GM18858 (cell line): ENCODE measurements around the gene TMBIM4.
"Not testable (repeated sequence)": the region's sequence is repeated elsewhere in the genome, so short reads cannot be mapped to it uniquely, and the experiment has no call there.

Source experiments
- ATAC-seq: cut with Tn5 transposase; IDR thresholded peaks from one replicate; pipeline ENCODE4 v1.9.1; 2021; ENCODE audit not compliant: unreplicated experiment

Gene TMBIM4

DNA sequence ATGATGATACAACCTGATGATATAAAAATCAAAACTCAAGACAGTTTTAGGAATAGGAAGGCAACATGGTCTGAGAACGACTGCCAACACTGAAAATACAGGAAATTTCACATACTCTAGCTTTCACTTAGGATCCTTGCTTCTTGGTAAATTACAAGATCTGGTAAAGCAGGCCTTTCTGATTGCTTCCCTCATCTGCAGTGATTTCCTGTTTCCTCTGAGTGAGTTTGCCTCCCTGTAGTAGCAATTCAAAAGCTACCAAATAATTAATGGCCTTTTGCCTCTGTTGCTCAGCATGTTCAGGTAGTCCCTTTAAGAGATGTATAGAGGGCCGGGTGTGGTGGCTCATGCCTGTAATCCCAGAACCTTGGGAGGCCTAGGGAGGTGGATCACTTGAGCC lies 17.2 kb upstream of the TMBIM4 start:
- ATAC-seq = no peak

DNA sequence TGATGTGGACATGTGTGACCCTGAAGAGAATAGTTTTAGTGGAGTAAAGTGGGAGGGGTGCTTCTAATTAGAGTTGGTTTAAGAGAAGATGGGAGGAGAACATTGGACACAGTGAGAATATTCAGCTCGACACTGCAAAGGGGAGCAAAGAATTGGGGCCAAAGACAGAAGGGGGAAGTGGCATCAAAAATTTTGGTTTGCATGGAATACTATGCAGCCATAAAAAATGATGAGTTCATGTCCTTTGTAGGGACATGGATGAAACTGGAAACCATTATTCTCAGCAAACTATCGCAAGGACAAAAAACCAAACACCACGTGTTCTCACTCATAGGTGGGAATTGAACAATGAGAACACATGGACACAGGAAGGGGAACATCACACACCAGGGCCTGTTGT lies 15.0 kb upstream of the TMBIM4 start:
- ATAC-seq = not testable (repeated sequence)

DNA sequence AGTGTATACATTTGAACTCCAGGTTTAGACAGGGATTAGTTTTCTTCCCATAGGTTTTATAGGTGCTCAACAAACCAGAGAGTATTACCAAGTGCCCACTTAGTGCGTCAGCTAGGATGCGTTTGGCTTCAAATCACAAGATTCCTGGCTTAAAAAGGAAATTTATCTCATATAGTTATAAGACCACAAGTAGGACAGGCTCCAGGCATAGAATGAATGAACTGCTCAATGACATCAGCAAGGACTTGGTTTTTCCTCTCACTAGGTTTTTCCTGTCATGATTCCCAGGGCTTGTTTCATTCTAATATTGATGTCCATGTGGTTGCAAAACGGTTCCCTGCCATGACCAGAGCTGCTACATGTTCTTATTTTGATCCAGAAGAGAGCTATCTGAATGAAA lies 13.2 kb upstream of the TMBIM4 start:
- no peak for ATAC-seq

DNA sequence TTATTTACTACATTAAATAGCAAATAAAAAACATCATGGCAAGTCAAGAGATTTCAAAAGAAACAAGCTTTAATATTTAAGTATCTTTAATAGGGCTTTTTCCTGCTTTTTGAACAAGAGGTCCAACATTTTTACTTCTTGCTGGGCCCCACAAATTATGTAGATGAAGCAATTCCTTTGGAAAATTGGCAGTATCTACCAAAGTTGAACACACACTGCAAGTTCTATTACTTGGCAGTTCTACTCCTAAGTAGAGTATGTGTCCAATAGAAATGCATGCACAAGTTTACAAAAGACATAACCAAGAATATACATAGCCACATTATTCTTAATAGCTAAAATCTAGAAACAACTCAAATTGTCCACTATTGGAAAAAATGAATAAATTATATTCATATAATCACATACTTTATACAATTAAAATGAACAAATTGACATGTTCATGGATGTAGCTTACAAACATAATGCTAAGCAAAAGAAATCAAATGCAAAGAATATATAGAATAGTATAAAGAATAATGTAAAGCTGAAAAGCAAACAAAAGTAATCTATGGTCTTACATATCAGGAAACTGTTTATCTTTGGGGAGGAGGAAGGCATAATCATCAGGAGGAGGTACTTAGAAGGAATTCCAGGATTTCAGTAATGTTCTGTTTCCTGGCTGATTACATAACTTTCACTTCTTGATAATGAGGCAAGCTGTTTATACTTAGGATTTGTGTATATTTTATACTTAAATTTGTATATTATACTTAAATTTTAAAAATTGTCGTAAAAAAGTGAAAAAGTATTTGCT lies 6.5 kb upstream of the TMBIM4 start:
- no peak for ATAC-seq

DNA sequence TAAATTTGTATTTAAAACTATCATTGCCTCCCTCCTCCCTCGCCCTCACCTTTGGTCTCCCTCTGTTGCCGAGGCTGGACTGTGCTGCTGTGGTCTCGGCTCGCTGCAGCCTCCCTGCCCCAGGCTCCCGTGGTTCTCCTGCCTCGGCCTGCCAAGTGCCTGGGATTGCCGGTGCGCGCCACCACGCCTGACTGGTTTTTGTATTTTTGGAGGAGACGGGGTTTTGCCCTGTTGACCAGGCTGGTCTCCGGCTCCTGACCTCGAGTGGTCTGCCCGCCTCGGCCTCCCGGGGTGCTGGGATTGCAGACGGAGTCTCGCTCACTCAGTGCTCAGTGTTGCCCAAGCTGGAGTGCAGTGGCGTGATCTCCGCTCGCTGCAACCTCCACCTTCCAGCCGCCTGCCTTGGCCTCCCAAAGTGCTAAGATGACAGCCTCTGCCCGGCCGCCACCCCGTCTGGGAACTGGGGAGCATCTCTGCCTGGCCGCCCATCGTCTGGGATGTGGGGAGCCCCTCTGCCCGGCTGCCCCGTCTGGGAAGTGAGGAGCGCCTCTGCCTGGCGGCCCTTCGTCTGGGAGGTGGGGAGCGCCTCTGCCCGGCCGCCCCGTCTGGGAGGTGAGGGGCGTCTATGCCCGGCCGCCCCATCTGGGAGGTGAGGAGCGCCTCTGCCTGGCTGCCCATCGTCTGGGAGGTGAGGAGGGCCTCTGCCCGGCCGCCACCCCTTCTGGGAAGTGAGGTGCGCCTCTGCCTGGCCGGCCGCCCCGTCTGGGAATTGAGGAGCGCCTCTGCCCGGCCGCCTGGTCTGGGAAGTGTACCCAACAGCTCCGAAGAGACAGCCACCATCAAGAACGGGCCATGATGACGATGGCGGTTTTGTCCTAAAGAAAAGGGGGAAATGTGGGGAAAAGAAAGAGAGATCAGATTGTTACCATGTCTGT lies 4.9 kb upstream of the TMBIM4 start:
- ATAC-seq = not testable (repeated sequence)

DNA sequence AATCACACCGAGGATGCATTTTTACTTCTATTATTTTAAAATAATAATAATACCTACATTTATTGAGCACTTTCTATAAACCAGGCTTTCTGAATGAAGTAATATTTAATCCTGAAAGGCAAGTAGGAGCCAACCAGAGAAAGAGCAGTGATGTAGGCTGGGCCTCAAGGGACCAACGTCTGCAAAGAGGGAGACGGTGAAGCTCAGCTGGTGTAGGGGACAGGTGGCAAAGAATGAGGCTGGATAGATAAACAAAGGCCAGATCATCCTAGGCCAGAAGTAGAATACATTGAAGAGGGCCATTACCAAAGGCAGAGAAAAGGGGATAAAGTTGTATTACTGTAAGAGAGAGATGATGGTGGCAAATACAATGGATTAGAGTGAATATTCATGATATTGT lies 810 bp upstream of the TMBIM4 start:
- ATAC-seq = no peak

DNA sequence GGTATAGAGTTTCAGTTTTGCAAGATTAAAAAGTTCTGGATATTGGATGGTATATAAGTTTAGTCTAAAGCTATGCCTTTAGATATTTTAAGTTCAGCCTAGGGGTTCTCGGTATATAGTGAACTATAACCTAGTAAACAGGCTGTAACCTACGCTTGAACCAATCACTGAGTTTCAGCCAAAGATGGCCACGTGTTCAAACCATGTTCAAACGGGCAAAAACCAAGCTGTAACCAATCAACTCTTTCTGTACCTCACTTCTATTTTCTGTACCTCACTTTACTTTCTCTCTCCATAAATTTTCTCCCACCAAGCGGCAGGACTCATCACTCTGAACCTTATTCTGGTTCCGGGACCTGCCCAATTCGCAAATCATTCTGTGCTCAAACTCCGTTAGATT lies 1.4 kb downstream of the TMBIM4 start:
- ATAC-seq = no peak

DNA sequence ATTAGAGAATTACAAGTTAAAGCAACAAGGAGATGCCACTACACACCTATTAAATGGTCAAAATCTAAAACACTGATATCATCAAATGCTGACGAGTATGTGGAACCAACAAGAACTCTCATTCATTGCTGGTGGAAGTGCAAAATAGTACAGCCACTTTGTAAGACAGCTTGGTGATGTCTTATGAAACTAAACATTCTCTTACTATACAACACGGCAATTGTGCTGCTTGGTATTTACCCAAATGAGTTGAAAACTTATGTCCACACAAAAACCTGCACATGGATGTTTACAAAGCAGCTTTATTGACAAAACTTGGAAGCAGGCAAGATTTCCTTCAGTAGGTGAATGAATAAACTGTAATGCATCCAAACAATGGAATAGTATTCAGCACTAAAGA lies 3.2 kb downstream of the TMBIM4 start:
- ATAC-seq = no peak

DNA sequence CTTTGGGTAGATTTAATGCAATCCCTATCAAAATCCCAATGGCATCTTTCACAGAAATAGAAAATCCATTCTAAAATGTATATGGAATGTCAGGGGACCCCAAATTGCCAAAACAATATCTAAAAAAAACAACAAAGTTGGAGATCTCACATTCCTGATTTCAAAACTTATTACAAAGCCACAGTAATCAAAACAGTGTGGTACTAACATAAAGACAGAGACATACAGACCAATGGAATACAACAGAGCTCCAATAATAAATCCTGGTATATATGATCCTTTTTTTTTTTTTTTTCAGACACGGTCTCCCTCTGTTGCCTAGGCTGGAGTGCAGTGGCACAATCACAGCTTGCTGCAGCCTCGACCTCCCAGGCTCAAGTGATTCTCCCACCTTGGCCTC lies 4.7 kb downstream of the TMBIM4 start:
- no peak for ATAC-seq

DNA sequence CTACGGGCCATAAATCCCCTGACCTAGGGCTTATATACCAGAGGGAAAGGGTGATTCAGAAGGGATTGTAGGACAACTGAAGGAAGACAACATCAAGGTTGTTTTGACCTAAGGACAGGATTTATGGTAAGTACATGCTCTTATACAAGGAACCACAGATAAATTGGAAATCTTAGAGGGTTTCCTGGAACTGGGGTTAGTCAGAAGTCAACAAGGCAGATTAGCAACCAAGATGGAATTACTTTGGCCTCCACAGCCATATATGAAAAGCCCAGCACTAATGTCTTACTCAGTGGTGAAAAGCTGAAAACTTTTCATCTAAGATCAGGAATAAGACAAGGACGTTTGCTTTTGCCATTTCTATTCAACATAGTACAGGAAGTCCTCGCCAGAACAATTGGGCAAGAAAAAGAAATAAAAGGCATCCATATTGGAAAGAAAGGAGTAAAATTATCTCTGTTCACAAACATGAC lies 5.4 kb downstream of the TMBIM4 start:
- no peak for ATAC-seq

DNA sequence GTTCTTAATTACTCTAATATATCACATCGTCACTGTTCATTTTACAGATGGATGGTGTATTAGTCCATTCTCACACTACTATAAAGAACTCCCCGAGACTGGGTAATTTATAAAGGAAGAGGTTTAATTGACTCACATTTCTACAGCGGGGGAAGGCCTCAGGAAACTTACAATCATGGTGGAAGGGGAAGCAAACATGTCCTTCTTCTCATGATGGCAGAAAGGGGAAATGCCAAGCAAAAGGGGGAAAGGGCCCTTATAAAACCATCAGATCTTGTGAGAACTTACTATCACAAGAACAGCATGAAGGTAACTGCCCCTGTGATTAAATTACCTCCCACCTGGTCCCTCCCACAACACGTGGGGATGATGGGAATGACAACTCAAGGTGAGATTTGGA lies 6.5 kb downstream of the TMBIM4 start:
- ATAC-seq = no peak

DNA sequence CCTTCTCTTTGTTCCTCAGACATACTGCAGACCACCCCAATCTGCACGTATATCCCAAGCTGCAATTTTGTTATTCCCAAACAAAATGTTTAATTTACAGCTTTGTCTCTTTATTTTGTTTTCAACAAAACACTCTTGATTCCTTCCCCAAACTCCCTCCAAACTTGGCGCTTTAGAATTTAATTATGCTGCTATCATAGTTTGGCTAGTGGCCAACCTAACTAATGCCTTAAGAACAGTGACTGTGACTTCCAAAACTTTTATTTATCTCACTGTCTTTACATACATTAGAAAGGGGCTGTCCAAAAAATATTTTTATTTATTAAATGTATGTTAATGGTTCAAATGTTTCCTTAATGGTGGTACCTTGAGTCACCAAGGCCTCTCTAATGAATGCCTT lies 7.1 kb downstream of the TMBIM4 start:
- ATAC-seq = no peak

DNA sequence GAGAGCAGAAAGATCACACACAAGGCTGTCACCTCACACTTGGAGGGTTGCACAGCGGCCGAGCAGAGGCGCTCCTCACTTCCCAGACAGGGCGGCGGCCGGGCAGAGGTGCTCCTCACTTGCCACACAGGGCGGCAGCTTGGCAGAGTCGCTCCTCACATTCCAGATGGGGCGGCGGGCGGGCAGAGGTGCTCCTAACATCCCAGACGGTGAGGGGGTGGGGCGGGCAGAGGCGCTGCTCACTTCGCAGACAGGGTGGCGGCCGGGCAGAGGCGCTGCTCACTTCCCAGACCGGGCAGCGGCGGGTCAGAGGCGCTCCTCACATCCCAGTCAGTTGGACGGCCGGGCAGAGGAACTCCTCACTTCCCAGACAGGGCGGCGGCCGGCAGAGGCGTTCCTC lies 9.1 kb downstream of the TMBIM4 start:
- ATAC-seq = no peak

DNA sequence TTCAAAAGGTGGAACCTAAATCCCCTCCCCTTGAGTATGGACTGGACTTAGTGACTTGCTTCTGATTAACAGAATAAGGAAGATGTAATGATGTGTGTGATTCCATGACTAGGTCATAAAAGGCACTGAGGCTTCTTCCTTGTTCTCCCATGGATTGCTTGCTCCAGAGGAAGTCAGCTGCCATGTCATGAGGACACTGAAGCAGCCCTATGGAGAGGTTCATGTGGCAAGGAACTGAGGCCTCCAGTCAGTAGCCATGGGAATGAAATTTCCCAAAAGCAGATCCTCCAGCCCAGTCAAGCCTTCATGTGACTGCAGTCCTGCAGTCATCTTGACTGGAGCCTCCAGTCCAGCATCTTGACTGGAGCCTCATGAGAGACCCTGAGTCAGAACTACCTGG lies 10.7 kb downstream of the TMBIM4 start:
- ATAC-seq = no peak

DNA sequence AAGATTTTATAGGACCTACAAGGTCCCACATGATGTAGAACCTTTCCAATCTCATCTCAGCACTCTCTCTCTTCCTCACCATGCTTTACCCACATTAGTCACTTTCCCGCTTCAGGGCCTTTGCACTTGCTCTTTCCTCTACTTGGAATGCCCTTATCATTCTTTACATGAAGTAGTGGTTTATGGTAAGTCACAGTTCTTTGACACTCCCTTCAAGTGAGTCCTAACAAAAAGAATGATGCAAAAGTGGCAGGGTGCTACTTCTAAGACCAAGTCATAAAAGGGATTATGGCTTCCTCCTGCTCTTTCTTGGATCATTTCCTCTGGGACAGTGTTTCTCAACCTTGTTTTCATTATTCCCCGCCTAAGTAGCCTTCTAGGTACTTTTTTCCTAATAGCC lies 13.1 kb downstream of the TMBIM4 start:
- no peak for ATAC-seq

DNA sequence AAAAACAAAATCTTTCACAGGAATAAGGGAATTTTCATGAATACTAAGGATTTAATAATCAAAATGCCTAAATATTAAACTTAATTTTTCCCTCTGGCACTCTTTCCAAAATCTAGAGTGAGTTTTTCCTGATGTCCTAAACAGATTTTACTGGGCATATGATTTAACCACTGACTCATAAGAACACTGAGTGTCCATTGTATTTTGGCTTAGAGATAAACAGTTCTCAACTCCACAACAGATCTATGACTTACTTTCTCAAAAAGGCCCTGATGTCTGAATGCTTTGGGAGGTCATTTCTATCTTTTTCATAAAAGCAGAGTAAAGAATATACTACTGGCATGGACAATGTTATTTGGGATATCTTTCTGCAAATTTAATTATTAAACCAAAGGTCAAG lies 15.0 kb downstream of the TMBIM4 start:
- ATAC-seq = no peak

DNA sequence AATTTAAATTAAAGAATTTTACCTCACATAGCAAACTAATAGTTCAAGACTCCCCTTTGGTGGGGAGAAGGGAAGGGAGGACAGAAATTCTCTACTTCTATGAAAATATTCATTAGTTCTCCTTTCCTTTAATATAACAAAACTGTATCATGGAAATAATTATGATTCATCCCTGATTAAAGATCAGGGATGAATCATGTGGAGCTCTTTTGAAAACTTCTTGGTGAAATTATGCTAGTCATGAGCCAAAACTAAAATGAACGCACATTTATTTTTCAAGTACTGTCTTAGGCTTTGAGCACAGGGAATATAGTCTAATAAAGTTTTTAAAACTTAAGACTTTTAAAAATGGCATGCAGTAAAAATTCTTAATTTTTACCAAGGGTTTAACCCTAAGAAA lies 17.1 kb downstream of the TMBIM4 start:
- ATAC-seq = no peak

DNA sequence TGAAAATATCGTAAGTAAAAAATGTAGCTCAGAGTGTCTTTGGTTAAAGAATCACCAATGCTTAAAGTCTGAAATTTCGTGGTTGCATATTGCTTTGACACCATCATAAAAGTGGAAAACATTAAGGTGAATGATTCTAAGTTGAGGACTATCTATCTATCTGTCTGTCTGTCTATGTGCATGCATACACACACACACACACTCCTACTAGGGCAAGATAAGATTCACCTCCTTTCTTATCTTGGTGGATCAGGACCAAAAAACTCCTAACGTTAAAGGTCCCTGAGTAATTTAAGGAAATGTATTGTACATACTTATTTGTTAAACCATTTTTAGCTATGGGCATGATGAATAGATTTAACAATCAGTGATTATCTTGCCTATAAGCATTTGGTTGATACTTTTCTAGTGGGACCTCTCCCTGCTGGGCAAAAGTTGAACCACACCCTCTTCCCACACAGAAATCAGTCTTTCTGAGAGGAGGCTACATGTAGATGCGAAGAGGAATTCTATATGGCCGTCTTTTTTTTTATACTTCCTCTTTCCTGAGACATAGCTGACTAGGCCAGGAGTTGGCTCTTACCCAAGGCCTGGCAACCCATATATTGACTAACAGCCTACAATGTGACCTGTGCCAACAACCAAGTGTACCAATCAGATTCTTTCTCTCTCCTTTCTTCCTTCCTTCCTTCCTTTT lies 19.9 kb downstream of the TMBIM4 start:
- ATAC-seq = peak; percentile 44

DNA sequence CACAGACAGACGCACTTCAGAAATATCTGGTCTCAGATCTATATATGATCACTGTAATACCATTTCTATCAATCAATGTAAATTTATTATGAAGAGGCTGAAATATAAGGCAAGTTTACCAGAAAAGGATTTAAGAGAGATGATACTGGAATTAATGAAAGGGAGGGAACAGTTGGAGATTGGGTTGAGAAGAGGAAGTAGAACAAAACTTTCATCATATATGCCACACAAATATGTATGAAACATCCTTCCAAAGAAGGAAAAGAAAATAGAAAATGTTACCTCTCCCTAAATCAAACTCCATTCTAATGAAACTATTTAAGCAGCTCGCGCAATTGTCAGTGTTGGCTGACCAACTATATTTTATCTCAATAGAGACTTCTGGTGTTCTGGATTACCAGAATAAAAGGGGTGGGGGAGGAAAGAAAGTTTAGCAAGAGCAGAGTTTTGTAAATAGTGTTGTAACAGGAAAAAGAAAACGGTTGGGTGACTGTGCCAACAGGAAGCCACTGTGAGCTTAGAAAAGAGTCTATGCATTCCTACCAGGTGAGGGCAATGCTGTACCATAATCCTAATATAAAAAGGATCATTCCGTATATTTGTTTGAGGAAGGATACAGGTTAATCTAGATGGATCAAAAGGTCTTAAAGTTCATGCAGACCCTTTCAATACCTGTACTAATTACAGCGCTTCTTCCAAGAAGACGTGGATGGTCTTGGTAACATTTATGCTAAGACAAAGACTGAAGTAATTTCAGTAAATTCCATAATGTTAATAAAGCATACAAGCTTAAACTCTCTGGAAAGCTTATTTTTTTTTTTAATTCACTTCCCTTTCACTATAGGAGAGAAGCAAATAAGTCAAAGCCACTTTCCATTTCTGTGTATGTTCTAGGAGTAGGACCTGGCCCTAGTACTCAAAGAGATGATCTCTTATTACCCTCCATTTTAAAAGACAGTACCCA lies 24.7 kb downstream of the TMBIM4 start:
- ATAC-seq = no peak

DNA sequence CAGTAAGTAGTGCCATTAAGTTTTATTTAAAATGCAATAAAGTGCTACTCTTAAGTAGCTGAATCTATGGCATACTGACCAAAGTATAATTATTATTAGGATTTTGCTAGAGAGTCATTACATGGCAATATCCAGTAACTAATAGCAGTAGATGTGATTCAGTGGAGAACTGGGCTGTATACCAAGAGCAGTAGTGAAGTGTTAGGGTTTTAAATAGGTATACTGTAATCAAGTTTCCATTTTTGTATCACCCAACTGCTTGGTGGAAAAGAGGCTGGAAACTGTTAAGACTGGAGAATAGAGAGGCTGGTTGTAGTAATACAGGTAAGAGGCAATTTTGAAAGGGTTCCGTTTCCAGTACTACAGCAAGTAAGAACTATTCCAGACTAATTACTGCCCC lies 25.9 kb downstream of the TMBIM4 start:
- ATAC-seq = no peak
